GM19240 (cell line): Measurements from ENCODE around the gene LGR6.

ENCODE experiments used
- DNase-seq: peaks from one replicate; pipeline ENCODE4 v3.0.0; 2011; ENCODE audit warnings: low spot score; ENCODE audit not compliant: insufficient read length

The LGR6 gene

GRCh38 chr1:202287196-202287595 lies 93.6 kb downstream of the LGR6 start:
- no peak for DNase-seq

GRCh38 chr1:202288177-202288576 lies 94.6 kb downstream of the LGR6 start:
- no peak for DNase-seq

- no peak for DNase-seq
Measured at GRCh38 chr1:202289009-202289408, 95.4 kb downstream of the LGR6 start.

GRCh38 chr1:202291001-202291400 lies 97.4 kb downstream of the LGR6 start:
- no peak for DNase-seq

- no peak for DNase-seq
Measured at GRCh38 chr1:202291961-202292712, 98.5 kb downstream of the LGR6 start.

GRCh38 chr1:202292773-202293172 lies 99.2 kb downstream of the LGR6 start:
- no peak for DNase-seq

- DNase-seq = no peak
Measured at GRCh38 chr1:202293569-202293968, 100.0 kb downstream of the LGR6 start.

GRCh38 chr1:202302166-202302565 lies 108.6 kb downstream of the LGR6 start:
- DNase-seq = no peak

- DNase-seq = no peak
Measured at GRCh38 chr1:202304375-202304774, 110.8 kb downstream of the LGR6 start.

- no peak for DNase-seq
Measured at GRCh38 chr1:202305168-202305567, 111.6 kb downstream of the LGR6 start.

GRCh38 chr1:202306535-202307345 lies 113.1 kb downstream of the LGR6 start:
- no peak for DNase-seq

GRCh38 chr1:202310071-202310725 lies 116.6 kb downstream of the LGR6 start:
- DNase-seq = no peak

GRCh38 chr1:202310746-202311145 lies 117.1 kb downstream of the LGR6 start:
- no peak for DNase-seq

GRCh38 chr1:202311875-202312635 lies 118.5 kb downstream of the LGR6 start:
- no peak for DNase-seq

- peak; percentile 85 for DNase-seq
Measured at GRCh38 chr1:202315576-202316168, 122.1 kb downstream of the LGR6 start.

- DNase-seq = no peak
Measured at GRCh38 chr1:202316186-202316585, 122.6 kb downstream of the LGR6 start.

GRCh38 chr1:202317941-202318925 lies 124.6 kb downstream of the LGR6 start:
- DNase-seq = no peak

- DNase-seq = no peak
Measured at GRCh38 chr1:202319381-202320080, 125.9 kb downstream of the LGR6 start.

GRCh38 chr1:202320081-202320405 lies 126.4 kb downstream of the LGR6 start:
- no peak for DNase-seq
